Endothelial cell (in vitro differentiated cells): ENCODE results near the gene DAGLA. TPM values are rescaled to one million over a fixed set of nuclear protein-coding genes. Genes with fewer than 3 reads are reported as not detected.

Source experiments
- DNase-seq: peaks from one replicate; pipeline ENCODE4 v3.0.0; 2021; ENCODE audit warnings: low spot score
- H3K27ac Mint-ChIP-seq: one replicate; pipeline ENCODE4 v1.8.0; 2021; ENCODE audit warnings: mixed read lengths, inconsistent platforms; ENCODE audit not compliant: unreplicated experiment
- H3K27me3 Mint-ChIP-seq: one replicate; pipeline ENCODE4 v1.8.0; 2021; ENCODE audit warnings: mild to moderate bottlenecking, moderate library complexity, mixed read lengths, inconsistent platforms; ENCODE audit not compliant: unreplicated experiment
- H3K36me3 Mint-ChIP-seq: one replicate; pipeline ENCODE4 v1.8.0; 2021; ENCODE audit warnings: mild to moderate bottlenecking, low read depth, mixed read lengths, inconsistent platforms; ENCODE audit not compliant: unreplicated experiment
- H3K4me1 Mint-ChIP-seq: one replicate; pipeline ENCODE4 v1.8.0; 2021; ENCODE audit warnings: mild to moderate bottlenecking, mixed read lengths, inconsistent platforms; ENCODE audit not compliant: unreplicated experiment
- H3K4me3 Mint-ChIP-seq: one replicate; pipeline ENCODE4 v1.8.0; 2021; ENCODE audit warnings: mild to moderate bottlenecking, mixed read lengths, inconsistent platforms; ENCODE audit not compliant: unreplicated experiment
- H3K9me3 Mint-ChIP-seq: one replicate; pipeline ENCODE4 v1.8.0; 2021; ENCODE audit warnings: mixed read lengths, inconsistent platforms; ENCODE audit not compliant: unreplicated experiment
- total RNA-seq: library from RNA; stranded (reverse); fragmentation: NEBNext Ultra II Directional; extraction: Animal tissue kit (Norgen Biotek cat#: 25700); gene quantifications from one replicate; pipeline ENCODE4 v1.2.1, GENCODE V29; 2021; ENCODE audit not compliant: unreplicated experiment
- TF ChIP-seq, protein P1 (sequence below): fragments of 200-600 bp; sonication (generic); IDR thresholded peaks from one replicate; pipeline ENCODE4 v1.5.0; 2021; ENCODE audit warnings: antibody characterized with exemption; ENCODE audit not compliant: unreplicated experiment

DAGLA gene
- total RNA-seq, 1 donor from 2014 or later = 3.2 TPM

- Mint-ChIP-seq H3K4me3 (no peak overlapping the region), H3K27ac (no peak overlapping the region), H3K4me1 (no peaks in the 10 kb centered on the region), H3K27me3 (peaks cover 4% of the 10 kb centered on the region), H3K36me3 (no peaks in the 10 kb centered on the region), H3K9me3 (no peaks in the 10 kb centered on the region)
- TF ChIP-seq, protein P1, sequence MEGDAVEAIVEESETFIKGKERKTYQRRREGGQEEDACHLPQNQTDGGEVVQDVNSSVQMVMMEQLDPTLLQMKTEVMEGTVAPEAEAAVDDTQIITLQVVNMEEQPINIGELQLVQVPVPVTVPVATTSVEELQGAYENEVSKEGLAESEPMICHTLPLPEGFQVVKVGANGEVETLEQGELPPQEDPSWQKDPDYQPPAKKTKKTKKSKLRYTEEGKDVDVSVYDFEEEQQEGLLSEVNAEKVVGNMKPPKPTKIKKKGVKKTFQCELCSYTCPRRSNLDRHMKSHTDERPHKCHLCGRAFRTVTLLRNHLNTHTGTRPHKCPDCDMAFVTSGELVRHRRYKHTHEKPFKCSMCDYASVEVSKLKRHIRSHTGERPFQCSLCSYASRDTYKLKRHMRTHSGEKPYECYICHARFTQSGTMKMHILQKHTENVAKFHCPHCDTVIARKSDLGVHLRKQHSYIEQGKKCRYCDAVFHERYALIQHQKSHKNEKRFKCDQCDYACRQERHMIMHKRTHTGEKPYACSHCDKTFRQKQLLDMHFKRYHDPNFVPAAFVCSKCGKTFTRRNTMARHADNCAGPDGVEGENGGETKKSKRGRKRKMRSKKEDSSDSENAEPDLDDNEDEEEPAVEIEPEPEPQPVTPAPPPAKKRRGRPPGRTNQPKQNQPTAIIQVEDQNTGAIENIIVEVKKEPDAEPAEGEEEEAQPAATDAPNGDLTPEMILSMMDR = no peak
- DNase-seq = no peak
These were observed 26.5 kb downstream of the DAGLA start for GRCh38 chr11:61706452-61707400.

- DNase-seq = no peak
- Mint-ChIP-seq H3K36me3 (no peaks in the 10 kb centered on the region), H3K27ac (peak overlapping the region; percentile 17), H3K9me3 (no peaks in the 10 kb centered on the region), H3K27me3 (peaks cover 4% of the 10 kb centered on the region), H3K4me1 (no peaks in the 10 kb centered on the region), H3K4me3 (no peak overlapping the region)
- TF ChIP-seq, protein P1 = no peak
These were observed 27.4 kb downstream of the DAGLA start for GRCh38 chr11:61707574-61707973.

DNA sequence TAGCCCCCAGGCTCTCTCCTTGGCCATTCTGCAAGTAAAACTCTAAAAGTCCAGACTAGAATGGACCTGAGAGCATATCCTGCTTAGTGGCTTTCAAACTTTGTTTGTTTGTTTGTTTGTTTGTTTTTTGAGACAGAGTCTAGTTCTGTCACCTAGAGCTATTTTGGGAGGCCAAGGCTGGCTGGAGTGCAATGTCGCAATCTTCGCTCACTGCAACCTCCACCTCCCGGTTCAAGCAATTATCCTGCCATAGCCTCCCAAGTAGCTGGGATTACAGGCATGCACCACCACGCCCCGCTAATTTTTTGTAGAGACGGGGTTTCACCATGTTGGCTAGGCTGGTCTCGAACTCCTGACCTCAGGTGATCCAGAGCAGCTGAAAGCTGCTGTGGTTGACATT lies 28.9 kb downstream of the DAGLA start:
- Mint-ChIP-seq H3K36me3 (no peaks in the 10 kb centered on the region), H3K27ac (no peak overlapping the region), H3K27me3 (peaks cover 4% of the 10 kb centered on the region), H3K9me3 (no peaks in the 10 kb centered on the region), H3K4me3 (no peak overlapping the region), H3K4me1 (no peaks in the 10 kb centered on the region)
- DNase-seq = no peak
- TF ChIP-seq, protein P1 = no peak

DNA sequence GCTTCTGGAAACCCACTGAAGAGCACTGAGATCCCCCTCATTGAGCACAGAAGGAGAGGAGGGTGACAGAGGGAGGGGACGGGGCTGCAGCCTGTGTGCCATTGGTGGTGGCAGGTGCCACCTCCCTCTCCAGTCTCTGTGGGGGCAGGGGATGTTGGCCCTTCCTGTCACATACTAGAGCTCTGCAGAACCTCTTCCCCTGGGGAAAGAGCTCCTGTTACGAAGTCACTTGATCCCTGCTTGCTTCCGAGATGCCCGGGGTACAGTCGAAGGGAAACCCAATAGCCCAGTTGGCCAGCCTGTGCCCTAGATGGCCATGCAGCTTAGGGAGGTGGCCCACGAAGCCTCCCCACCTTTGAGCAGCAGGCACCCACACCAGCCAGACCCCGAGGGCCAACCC lies 29.4 kb downstream of the DAGLA start:
- DNase-seq = no peak
- Mint-ChIP-seq H3K36me3 (no peaks in the 10 kb centered on the region), H3K27me3 (peaks cover 3% of the 10 kb centered on the region), H3K4me1 (no peaks in the 10 kb centered on the region), H3K27ac (no peak overlapping the region), H3K4me3 (no peak overlapping the region), H3K9me3 (no peaks in the 10 kb centered on the region)
- TF ChIP-seq, protein P1 = no peak

GRCh38 chr11:61710019-61710418 lies 29.8 kb downstream of the DAGLA start:
- Mint-ChIP-seq H3K27ac (no peak overlapping the region), H3K9me3 (no peaks in the 10 kb centered on the region), H3K4me1 (no peaks in the 10 kb centered on the region), H3K36me3 (no peaks in the 10 kb centered on the region), H3K27me3 (peaks cover 3% of the 10 kb centered on the region), H3K4me3 (no peak overlapping the region)
- TF ChIP-seq, protein P1 = no peak
- no peak for DNase-seq
